ENCODE results near the gene ADGRG4. TPM values are rescaled to one million over a fixed set of nuclear protein-coding genes. Genes with fewer than 3 reads are reported as not detected.

ADGRG4 gene
- polyA plus RNA-seq, 1 donor from 2014 or later, result not detected

DNA sequence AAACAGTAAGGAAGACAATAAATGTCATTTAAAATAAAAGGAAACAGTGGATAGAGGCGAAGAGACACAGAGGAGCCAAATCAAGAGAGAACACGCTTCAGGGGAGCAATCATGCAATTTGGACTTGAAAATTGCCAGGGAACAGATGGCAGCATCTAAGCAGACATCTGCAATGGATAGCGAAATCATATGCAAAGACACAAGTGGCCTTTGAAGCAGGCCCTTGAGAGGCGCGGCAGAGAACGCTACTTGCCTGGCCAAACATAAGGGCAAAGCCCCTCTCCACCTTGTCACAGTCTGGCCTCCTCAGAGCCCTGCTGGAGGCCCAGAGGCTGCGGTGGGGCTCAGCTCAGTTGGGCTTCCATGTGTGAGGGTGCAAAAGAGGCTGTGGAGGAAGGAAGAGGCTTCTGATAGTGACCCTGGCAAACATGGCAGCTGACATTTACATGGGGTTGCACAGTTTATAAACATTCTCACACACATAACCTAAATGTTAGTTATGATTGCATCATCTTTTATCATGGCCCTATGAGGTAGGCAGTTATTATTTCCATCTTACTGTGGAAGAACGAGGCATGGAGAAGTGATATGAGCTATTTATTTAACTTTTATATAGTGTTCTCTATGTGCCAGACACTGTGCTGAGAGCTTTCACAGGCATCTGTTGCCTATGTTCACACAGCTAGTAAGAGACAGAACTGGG lies 18.3 kb downstream of the ADGRG4 start:
- H3K4me3 ChIP-seq (ENCODE audit: low read length), result no peak overlapping the region
- no peak overlapping the region for H3K9ac ChIP-seq (ENCODE audit: low read length)
- H3F3A ChIP-seq (ENCODE audit: insufficient read depth, low read length, poor library complexity, severe bottlenecking), result no peaks in the 10 kb centered on the region
- TF ChIP-seq POLR2AphosphoS5 (IDR thresholded peaks at IDR 0.05), result no peak
- H3K36me3 ChIP-seq (ENCODE audit: insufficient read depth, low read length), result no peaks in the 10 kb centered on the region
- no peak overlapping the region for H2AFZ ChIP-seq (ENCODE audit: low read depth, low read length)
- H3K4me2 ChIP-seq (ENCODE audit: low read length), result no peak overlapping the region
- H4K20me1 ChIP-seq (ENCODE audit: insufficient read depth), result no peaks in the 10 kb centered on the region
- H3K79me2 ChIP-seq (replicated peaks; ENCODE audit: insufficient read depth, low read length), result no peaks in the 10 kb centered on the region
- no peaks in the 10 kb centered on the region for H3K27me3 ChIP-seq (ENCODE audit: insufficient read depth, low read depth, low read length)
- H3K9me2 ChIP-seq (ENCODE audit: insufficient read depth, low read length), result no peaks in the 10 kb centered on the region
- no peak overlapping the region for H3K27ac ChIP-seq (ENCODE audit: low read length)
- H3K9me3 ChIP-seq (ENCODE audit: low read length), result no peaks in the 10 kb centered on the region

DNA sequence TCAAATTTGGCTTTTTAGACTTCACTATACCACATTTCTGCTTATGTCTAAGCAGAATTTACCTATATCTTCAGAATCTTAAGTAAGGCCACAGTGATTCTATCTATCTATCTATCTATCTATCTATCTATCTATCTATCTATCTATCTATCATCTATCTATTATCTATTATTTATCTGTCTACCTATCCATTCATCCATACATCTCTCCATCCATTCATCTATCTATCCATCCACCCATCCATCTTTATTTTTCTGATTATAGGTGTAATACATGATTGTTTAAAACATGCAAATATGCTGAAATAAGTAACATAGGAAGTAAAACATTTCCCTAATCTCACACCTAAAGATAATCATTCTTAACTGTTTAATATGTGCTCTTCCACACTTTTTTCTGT lies 18.8 kb downstream of the ADGRG4 start:
- no peaks in the 10 kb centered on the region for H4K20me1 ChIP-seq (ENCODE audit: insufficient read depth)
- H3K36me3 ChIP-seq (ENCODE audit: insufficient read depth, low read length), result no peaks in the 10 kb centered on the region
- no peak overlapping the region for H3K9ac ChIP-seq (ENCODE audit: low read length)
- H3K27ac ChIP-seq (ENCODE audit: low read length), result no peak overlapping the region
- H3K9me2 ChIP-seq (ENCODE audit: insufficient read depth, low read length), result no peaks in the 10 kb centered on the region
- H3K79me2 ChIP-seq (replicated peaks; ENCODE audit: insufficient read depth, low read length), result no peaks in the 10 kb centered on the region
- no peak overlapping the region for H2AFZ ChIP-seq (ENCODE audit: low read depth, low read length)
- H3K4me3 ChIP-seq (ENCODE audit: low read length), result no peak overlapping the region
- H3K4me2 ChIP-seq (ENCODE audit: low read length), result no peak overlapping the region
- H3F3A ChIP-seq (ENCODE audit: insufficient read depth, low read length, poor library complexity, severe bottlenecking), result no peaks in the 10 kb centered on the region
- no peak for TF ChIP-seq TAF1 (IDR thresholded peaks at IDR 0.05; ENCODE audit: low read depth)
- no peak for TF ChIP-seq SMC3 (conservative IDR thresholded peaks at IDR 0.05; ENCODE audit: poor library complexity)
- TF ChIP-seq, protein P1, sequence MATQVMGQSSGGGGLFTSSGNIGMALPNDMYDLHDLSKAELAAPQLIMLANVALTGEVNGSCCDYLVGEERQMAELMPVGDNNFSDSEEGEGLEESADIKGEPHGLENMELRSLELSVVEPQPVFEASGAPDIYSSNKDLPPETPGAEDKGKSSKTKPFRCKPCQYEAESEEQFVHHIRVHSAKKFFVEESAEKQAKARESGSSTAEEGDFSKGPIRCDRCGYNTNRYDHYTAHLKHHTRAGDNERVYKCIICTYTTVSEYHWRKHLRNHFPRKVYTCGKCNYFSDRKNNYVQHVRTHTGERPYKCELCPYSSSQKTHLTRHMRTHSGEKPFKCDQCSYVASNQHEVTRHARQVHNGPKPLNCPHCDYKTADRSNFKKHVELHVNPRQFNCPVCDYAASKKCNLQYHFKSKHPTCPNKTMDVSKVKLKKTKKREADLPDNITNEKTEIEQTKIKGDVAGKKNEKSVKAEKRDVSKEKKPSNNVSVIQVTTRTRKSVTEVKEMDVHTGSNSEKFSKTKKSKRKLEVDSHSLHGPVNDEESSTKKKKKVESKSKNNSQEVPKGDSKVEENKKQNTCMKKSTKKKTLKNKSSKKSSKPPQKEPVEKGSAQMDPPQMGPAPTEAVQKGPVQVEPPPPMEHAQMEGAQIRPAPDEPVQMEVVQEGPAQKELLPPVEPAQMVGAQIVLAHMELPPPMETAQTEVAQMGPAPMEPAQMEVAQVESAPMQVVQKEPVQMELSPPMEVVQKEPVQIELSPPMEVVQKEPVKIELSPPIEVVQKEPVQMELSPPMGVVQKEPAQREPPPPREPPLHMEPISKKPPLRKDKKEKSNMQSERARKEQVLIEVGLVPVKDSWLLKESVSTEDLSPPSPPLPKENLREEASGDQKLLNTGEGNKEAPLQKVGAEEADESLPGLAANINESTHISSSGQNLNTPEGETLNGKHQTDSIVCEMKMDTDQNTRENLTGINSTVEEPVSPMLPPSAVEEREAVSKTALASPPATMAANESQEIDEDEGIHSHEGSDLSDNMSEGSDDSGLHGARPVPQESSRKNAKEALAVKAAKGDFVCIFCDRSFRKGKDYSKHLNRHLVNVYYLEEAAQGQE (IDR thresholded peaks at IDR 0.05; ENCODE audit: borderline replicate concordance), result no peak
- TF ChIP-seq MXI1 (conservative IDR thresholded peaks at IDR 0.05; ENCODE audit: poor library complexity, severe bottlenecking), result no peak
- TF ChIP-seq POLR2AphosphoS5 (IDR thresholded peaks at IDR 0.05), result no peak
- no peak for TF ChIP-seq EZH2 (IDR thresholded peaks at IDR 0.05; ENCODE audit: borderline replicate concordance, insufficient read depth, low read length, poor library complexity, severe bottlenecking)
- TF ChIP-seq, protein P2, sequence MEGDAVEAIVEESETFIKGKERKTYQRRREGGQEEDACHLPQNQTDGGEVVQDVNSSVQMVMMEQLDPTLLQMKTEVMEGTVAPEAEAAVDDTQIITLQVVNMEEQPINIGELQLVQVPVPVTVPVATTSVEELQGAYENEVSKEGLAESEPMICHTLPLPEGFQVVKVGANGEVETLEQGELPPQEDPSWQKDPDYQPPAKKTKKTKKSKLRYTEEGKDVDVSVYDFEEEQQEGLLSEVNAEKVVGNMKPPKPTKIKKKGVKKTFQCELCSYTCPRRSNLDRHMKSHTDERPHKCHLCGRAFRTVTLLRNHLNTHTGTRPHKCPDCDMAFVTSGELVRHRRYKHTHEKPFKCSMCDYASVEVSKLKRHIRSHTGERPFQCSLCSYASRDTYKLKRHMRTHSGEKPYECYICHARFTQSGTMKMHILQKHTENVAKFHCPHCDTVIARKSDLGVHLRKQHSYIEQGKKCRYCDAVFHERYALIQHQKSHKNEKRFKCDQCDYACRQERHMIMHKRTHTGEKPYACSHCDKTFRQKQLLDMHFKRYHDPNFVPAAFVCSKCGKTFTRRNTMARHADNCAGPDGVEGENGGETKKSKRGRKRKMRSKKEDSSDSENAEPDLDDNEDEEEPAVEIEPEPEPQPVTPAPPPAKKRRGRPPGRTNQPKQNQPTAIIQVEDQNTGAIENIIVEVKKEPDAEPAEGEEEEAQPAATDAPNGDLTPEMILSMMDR (IDR thresholded peaks at IDR 0.05; ENCODE audit: poor library complexity, severe bottlenecking), result no peak
- no peak for TF ChIP-seq RAD21 (conservative IDR thresholded peaks at IDR 0.05)
- TF ChIP-seq EP300 (conservative IDR thresholded peaks at IDR 0.05; ENCODE audit: poor library complexity, severe bottlenecking), result no peak
- no peaks in the 10 kb centered on the region for H3K27me3 ChIP-seq (ENCODE audit: insufficient read depth, low read depth, low read length)
- H3K9me3 ChIP-seq (ENCODE audit: low read length), result no peaks in the 10 kb centered on the region
